Aorta (tissue), 5 donors: ENCODE measurements around the gene FYN. TPM values are rescaled to one million over a fixed set of nuclear protein-coding genes. Genes with fewer than 3 reads are reported as not detected.
"Not testable (repeated sequence)": the region's sequence is repeated elsewhere in the genome, so short reads cannot be mapped to it uniquely, and the experiment has no call there.

ENCODE experiments used
- ATAC-seq: fragments of 200-7000 bp; cut with Tn5 transposase; one replicate; pipeline ENCODE4 v1.9.1; 2022; ENCODE audit warnings: moderate library complexity; ENCODE audit not compliant: low FRiP score
- DNase-seq, 2 donors: peaks; one replicate each; pipeline ENCODE4 v3.0.0-alpha.2; 2020
- H3K27ac ChIP-seq, 2 donors: one replicate each; pipeline ENCODE4 v1.5.1; 2013; ENCODE audit warnings: low read length in 2 of 2, mild to moderate bottlenecking in 2 of 2, moderate library complexity in 2 of 2, control low read depth in 1 of 2, inconsistent platforms in 1 of 2, low read depth in 1 of 2
- H3K27me3 ChIP-seq, 2 donors: one replicate each; pipeline ENCODE4 v1.6.1; 2013; ENCODE audit warnings: control low read depth in 1 of 2, low read length in 1 of 2, mild to moderate bottlenecking in 1 of 2, moderate library complexity in 1 of 2; ENCODE audit not compliant: insufficient read depth in 2 of 2, control insufficient read depth in 1 of 2
- H3K36me3 ChIP-seq, 2 donors: one replicate each; pipeline ENCODE4 v1.6.1; 2013; ENCODE audit warnings: control low read depth in 1 of 2, low read length in 1 of 2, mild to moderate bottlenecking in 1 of 2; ENCODE audit not compliant: insufficient read depth in 2 of 2, control insufficient read depth in 1 of 2
- H3K4me1 ChIP-seq, 2 donors: one replicate each; pipeline ENCODE4 v1.6.1; 2013; ENCODE audit warnings: low read length in 2 of 2, control low read depth in 1 of 2, mild to moderate bottlenecking in 1 of 2, moderate library complexity in 1 of 2; ENCODE audit not compliant: insufficient read depth in 2 of 2, control insufficient read depth in 1 of 2
- H3K4me3 ChIP-seq, 2 donors: one replicate each; pipeline ENCODE4 v1.5.1; 2013; ENCODE audit warnings: low read length in 2 of 2, control low read depth in 1 of 2, mild to moderate bottlenecking in 1 of 2
- H3K9me3 ChIP-seq: one replicate; pipeline ENCODE4 v1.6.1; 2013; ENCODE audit warnings: mild to moderate bottlenecking, low read length; ENCODE audit not compliant: control insufficient read depth
- WGBS, 2 donors: extraction: QIAGEN DNeasy Blood & Tissue Kit; methylation state at CpG; one replicate each; pipeline ENCODE4 v1.1.7; 2013; 5-methylcytosine and 5-hydroxymethylcytosine counted together
- intact Hi-C, 2 donors: fragments of 100-400 bp; cut with DNase I; formaldehyde crosslinking; loops; one replicate each; pipeline versions ENCODE4 v1.14.2 to v1.15.0; 2022
- polyA plus RNA-seq, 2 donors: library from polyadenylated mRNA; stranded (reverse); fragments of 200-250 nt; gene quantifications; one replicate each; pipeline ENCODE4 v1.2.3, GENCODE V29; 2013
- total RNA-seq, 2 donors: library from RNA; stranded (reverse); fragmentation: NEBNext Ultra II Directional; extraction: Animal tissue kit (Norgen Biotek cat#: 25700); gene quantifications; one replicate each; pipeline ENCODE4 v1.2.1, GENCODE V29; 2021
- donor health status: healthy with polysubstance abuse.
- donor health status: Bipolar disorder and iron deficiency.
- donor health status: DM: no; HTN: no; CAD: no.
- donor health status: DM: no; HTN: no; CAD: no.
- donor health status: DM: yes; HTN: yes; CAD: no.

Gene FYN
- total and polyA plus RNA-seq, 4 donors: 31.7 to 162 (median 66.3) TPM

- ATAC-seq: peak; percentile 87
Measured at GRCh38 chr6:111789598-111789997, 83.7 kb downstream of the FYN start.

GRCh38 chr6:111788379-111789276 lies 84.6 kb downstream of the FYN start:
- Histone ChIP-seq H3K27ac (no peak overlapping the region), H3K27me3 (no peaks in the 10 kb centered on the region), H3K36me3 (peaks cover 0 to under 1% of the 10 kb centered on the region in 2 donors), H3K4me1 (no peaks in the 10 kb centered on the region), H3K4me3 (no peak overlapping the region), H3K9me3 (no peaks in the 10 kb centered on the region)
- WGBS, 2 donors: 99 to 100% methylated on average over 1 of the region's 1 CpG
- ATAC-seq (no peak), DNase-seq (no peak)
- intact Hi-C loops: no loop called here

More at GRCh38 chr6:111789598-111789997, 83.7 kb downstream of the FYN start:
- Histone ChIP-seq H3K4me1 (no peaks in the 10 kb centered on the region), H3K4me3 (no peak overlapping the region), H3K27me3 (no peaks in the 10 kb centered on the region), H3K36me3 (peaks cover 0 to 3% of the 10 kb centered on the region in 2 donors), H3K9me3 (no peaks in the 10 kb centered on the region), H3K27ac (no peak overlapping the region)
- peak in 1 of 2 donors; percentile 53 for DNase-seq
- WGBS, 2 donors: 28 to 36% methylated on average over 4 of the region's 4 CpGs
- intact Hi-C loops: no loop called here

- H3K9me3 ChIP-seq, H3K27ac ChIP-seq, H3K4me1 ChIP-seq, H3K36me3 ChIP-seq, intact Hi-C loops, H3K4me3 ChIP-seq, H3K27me3 ChIP-seq, DNase-seq, ATAC-seq: not testable (repeated sequence)
- WGBS, 2 donors: 98 to 99% methylated on average over 2 of the region's 2 CpGs
Measured at GRCh38 chr6:111786151-111786550, 87.1 kb downstream of the FYN start.

GRCh38 chr6:111784433-111784832 lies 88.8 kb downstream of the FYN start:
- no peak overlapping the region for H3K4me3 ChIP-seq
- intact Hi-C loops: no loop called here
- 9 to 10% methylated on average over 2 of the region's 2 CpGs for WGBS, 2 donors
- no peak for DNase-seq
- ATAC-seq: no peak
- no peaks in the 10 kb centered on the region for H3K27me3 ChIP-seq
- no peak overlapping the region for H3K27ac ChIP-seq
- no peaks in the 10 kb centered on the region for H3K36me3 ChIP-seq
- H3K4me1 ChIP-seq: peaks cover 0 to 4% of the 10 kb centered on the region in 2 donors
- no peaks in the 10 kb centered on the region for H3K9me3 ChIP-seq

- peaks cover 0 to 4% of the 10 kb centered on the region in 2 donors for H3K4me1 ChIP-seq
- intact Hi-C loops: no loop called here
Measured at GRCh38 chr6:111782887-111783466, 90.3 kb downstream of the FYN start.

GRCh38 chr6:111782192-111782809 lies 91.0 kb downstream of the FYN start:
- no peak overlapping the region for H3K27ac ChIP-seq
- H3K4me3 ChIP-seq: no peak overlapping the region
- no peaks in the 10 kb centered on the region for H3K27me3 ChIP-seq
- DNase-seq (no peak), ATAC-seq (no peak)
- 96 to 97% methylated on average over 5 of the region's 5 CpGs for WGBS, 2 donors
- intact Hi-C loops: no loop called here
- no peaks in the 10 kb centered on the region for H3K9me3 ChIP-seq
- H3K4me1 ChIP-seq: peaks cover 0 to 4% of the 10 kb centered on the region in 2 donors
- no peaks in the 10 kb centered on the region for H3K36me3 ChIP-seq

More at GRCh38 chr6:111782887-111783466, 90.3 kb downstream of the FYN start:
- DNase-seq: no peak
- no peaks in the 10 kb centered on the region for H3K9me3 ChIP-seq
- ATAC-seq: no peak
- no peaks in the 10 kb centered on the region for H3K36me3 ChIP-seq
- H3K4me3 ChIP-seq: no peak overlapping the region
- WGBS, 2 donors: 18 to 30% methylated on average over 3 of the region's 3 CpGs
- H3K27ac ChIP-seq: no peak overlapping the region
- no peaks in the 10 kb centered on the region for H3K27me3 ChIP-seq

GRCh38 chr6:111781041-111781708 lies 92.1 kb downstream of the FYN start:
- H3K9me3 ChIP-seq: no peaks in the 10 kb centered on the region
- ATAC-seq: peak; percentile 51
- no peak overlapping the region for H3K27ac ChIP-seq
- H3K36me3 ChIP-seq: no peaks in the 10 kb centered on the region
- WGBS, 2 donors: 49 to 54% methylated on average over 11 of the region's 11 CpGs
- no peak overlapping the region for H3K4me3 ChIP-seq
- intact Hi-C loops: no loop called here
- DNase-seq: no peak
- no peaks in the 10 kb centered on the region for H3K27me3 ChIP-seq
- peaks cover 0 to 4% of the 10 kb centered on the region in 2 donors for H3K4me1 ChIP-seq

GRCh38 chr6:111780393-111780792 lies 92.9 kb downstream of the FYN start:
- H3K36me3 ChIP-seq: no peaks in the 10 kb centered on the region
- H3K9me3 ChIP-seq: no peaks in the 10 kb centered on the region
- no peak overlapping the region for H3K27ac ChIP-seq
- H3K4me3 ChIP-seq: no peak overlapping the region
- intact Hi-C loops: no loop called here
- no peak for DNase-seq
- WGBS, 2 donors: 91 to 93% methylated on average over 5 of the region's 5 CpGs
- no peaks in the 10 kb centered on the region for H3K27me3 ChIP-seq
- ATAC-seq: no peak
- peaks cover 0 to 4% of the 10 kb centered on the region in 2 donors for H3K4me1 ChIP-seq
